GM19468 (cell line): ENCODE measurements around the gene KIAA0319L.

Experiments used
- ATAC-seq: cut with Tn5 transposase; IDR thresholded peaks from one replicate; pipeline ENCODE4 v1.9.1; 2021; ENCODE audit warnings: mild to moderate bottlenecking, moderate library complexity, moderate number of reproducible peaks; ENCODE audit not compliant: unreplicated experiment; ENCODE audit errors: extremely low read depth

The KIAA0319L gene

GRCh38 chr1:35454616-35455015 is 102.6 kb downstream of the KIAA0319L start:
- no peak for ATAC-seq

DNA sequence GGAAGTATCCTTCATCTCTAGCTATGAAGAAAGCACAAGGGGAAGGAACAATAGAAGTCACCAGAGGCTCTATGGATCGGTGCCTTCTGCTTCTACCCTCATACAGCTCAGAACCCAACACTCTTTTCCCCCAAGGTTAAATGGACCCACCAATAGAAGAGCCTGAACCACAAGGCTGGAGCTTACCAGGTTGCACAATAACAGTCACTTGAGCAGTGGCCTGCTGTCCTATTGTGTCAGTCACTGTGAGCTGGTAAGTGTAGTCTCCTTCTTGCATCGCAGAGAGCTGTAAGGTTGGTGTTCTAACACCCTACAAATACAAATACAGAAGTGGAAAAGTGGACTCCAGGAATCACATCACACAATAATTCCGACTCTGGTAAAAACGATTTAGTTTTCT is 103.0 kb downstream of the KIAA0319L start:
- ATAC-seq: no peak

DNA sequence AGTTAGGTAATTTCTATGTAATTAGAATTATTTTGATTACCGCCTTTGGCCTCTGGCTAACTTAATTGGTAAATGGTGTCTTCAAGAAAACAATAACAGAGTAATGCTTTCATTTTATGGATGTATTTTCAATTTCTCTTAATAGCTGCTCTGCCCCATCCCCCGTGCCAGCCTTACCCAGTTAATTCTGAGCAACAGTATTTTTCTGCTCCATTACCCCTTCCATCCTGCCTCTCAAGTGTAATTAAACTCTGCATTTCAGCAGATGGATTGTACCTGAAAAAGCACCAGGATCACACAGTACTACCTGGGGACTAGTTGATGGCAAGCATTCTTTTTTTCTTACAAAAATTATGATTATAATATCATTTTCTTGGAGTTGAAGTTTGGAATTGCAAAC is 104.2 kb downstream of the KIAA0319L start:
- ATAC-seq: no peak

DNA sequence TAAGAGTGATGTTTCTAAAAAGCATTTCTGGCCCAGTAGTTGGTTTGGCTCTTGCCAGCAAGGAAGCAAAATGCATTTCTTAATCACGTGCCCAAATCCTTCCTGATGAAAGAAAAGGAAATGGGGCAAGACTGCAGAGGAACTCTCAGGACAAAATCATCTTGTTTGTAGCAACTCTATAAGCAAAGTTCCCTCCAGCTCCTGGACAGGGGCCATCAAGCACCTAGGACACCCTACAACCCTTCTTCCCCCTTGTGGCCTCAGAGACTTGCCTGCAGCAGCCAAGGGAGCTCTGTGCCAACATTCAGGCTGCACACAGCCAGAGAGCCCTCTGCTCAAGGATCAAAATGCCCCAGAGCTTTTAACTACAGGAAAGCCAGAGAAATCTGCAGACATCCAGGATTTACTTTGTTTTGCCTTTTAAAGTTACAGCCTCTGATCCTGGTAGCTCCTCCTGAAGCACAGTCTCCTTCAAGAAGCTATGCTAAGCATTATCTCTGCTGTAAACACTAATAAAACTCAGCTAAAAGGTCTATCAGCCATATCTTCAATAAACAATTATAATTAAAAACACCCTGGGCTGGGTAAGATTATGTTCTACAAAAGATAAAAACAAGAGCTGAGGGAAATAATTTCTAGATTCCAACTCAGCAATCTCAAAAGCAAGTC is 105.0 kb downstream of the KIAA0319L start:
- ATAC-seq: no peak

- ATAC-seq: no peak
Observed at GRCh38 chr1:35451125-35451528, 106.1 kb downstream of the KIAA0319L start.

DNA sequence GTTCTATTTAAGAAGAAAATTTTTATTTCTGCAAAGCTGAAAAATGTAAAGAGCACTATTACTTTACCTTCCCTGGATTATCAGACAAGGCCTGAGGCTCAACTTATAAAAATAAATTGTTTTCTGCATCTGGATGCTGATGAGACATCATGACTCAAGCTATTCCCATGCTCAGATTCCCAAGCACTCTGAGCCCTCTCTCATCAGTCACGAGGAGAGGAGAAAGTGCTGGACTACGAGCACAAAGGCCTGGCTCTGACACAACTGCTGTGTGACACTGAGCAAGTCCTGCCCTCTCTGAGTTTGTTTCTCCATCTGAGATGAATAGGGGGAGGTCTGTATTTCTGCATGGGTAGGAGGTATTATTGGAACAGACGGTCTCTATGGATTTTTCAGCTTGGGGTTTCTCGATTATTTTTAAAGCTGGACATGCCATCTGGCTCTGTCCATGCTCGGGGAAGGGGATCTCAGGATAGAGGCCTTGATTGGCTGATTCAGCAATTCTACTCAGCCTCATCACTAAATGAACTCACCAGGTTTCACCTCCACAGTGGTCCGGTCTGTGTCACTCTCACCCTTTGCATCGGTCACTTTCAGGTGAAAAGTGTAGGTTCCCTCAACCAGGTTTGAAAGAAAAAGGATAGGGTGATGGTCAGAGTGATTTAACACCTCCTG is 107.7 kb downstream of the KIAA0319L start:
- ATAC-seq: no peak

DNA sequence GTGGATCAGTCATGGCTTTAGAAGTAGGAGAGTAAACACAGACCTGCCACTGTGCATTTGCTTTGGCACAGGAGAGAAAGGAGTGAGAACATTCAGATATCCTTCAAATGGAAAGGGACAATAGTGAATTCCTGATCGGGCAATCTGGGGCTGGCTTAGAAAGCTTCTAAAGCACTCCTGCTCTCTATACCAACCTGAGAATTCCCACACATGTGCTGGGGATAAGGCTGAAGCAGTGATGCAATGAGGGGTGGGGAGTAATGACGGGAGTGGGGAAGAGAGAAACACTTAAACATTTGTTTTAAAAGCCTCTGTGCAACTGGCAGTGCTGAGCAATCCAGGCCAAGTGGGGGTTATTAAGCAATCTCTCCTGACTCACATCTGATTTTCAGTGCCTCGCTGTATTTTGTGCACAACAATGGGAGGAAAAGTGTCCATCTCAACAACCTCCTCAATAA is 108.8 kb downstream of the KIAA0319L start:
- no peak for ATAC-seq

GRCh38 chr1:35447278-35447677 is 109.9 kb downstream of the KIAA0319L start:
- ATAC-seq: no peak

GRCh38 chr1:35444519-35444774 is 112.8 kb downstream of the KIAA0319L start:
- ATAC-seq: no peak

- no peak for ATAC-seq
Observed at GRCh38 chr1:35443768-35444518, 113.3 kb downstream of the KIAA0319L start.

GRCh38 chr1:35442734-35443133 is 114.5 kb downstream of the KIAA0319L start:
- ATAC-seq: no peak

GRCh38 chr1:35441926-35442579 is 115.2 kb downstream of the KIAA0319L start:
- no peak for ATAC-seq

GRCh38 chr1:35439626-35440025 is 117.6 kb downstream of the KIAA0319L start:
- ATAC-seq: no peak

- ATAC-seq: no peak
Observed at GRCh38 chr1:35437200-35437599, 120.0 kb downstream of the KIAA0319L start.

- no peak for ATAC-seq
Observed at GRCh38 chr1:35436078-35436477, 121.1 kb downstream of the KIAA0319L start.

DNA sequence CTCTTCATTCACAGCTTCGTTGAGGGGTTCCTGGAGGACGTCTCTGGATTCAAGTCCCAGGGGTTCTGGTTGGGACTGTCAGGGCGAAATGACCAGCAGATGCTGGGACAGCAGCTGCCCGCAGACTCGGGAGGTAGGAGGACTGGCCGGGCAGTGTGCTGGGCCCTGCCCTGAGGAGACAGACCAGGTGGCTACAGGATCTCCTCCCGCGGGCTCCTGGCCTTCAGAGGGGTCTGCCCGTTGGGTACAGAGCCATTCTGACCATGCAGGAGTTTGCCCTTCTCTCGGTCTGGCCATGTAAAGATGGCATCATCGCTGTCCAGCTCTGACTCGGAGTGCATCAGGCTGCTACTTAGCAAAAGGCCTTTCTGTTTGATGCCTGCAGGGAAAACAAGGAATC is 122.5 kb downstream of the KIAA0319L start:
- ATAC-seq: no peak

DNA sequence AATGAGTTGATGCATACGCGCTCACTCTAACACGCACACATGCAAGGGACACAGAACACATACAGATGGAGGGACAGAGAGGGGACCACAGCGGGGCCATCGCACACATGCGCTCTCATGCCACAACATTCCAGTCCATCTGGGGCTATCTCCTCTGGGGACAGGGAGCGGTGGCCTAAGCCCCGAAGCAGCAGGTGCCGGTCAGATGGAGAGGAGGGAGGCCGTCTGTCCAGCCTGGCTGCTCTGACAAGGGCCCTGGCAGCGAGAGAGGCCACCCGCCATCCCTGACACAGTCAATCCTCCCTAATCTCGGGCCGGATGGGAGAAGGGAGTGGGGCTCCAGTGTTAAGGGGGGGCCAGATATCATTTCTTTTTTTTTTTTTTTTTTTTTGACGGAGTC is 123.5 kb downstream of the KIAA0319L start:
- no peak for ATAC-seq

- ATAC-seq: no peak
Observed at GRCh38 chr1:35432231-35432630, 125.0 kb downstream of the KIAA0319L start.

GRCh38 chr1:35431173-35431599 is 126.0 kb downstream of the KIAA0319L start:
- no peak for ATAC-seq

DNA sequence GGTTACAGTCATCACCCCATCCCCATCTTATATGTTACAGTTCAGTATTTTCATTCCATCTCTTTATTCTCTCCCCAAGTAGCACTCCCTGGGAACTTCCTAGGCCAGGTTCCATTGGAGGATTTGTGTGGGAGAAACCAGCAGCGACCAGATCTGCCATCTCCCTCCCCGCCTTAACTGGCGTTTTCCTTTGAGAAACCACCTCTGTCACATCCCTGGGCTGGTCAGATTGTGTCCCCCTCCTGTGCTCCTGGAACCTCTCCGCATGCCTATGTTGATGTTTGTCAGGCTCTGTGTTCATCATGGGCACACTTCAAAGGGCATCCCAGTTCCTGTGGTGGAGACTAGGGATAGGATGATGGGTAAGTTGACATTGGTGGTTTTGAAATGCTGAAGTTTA is 126.4 kb downstream of the KIAA0319L start:
- ATAC-seq: no peak

- ATAC-seq: no peak
Observed at GRCh38 chr1:35428360-35428759, 128.8 kb downstream of the KIAA0319L start.
